Body of pancreas (tissue), 4 donors: Measurements from ENCODE around the gene TEF.

ENCODE experiments used
- CTCF ChIP-seq, 7 experiments: fragments of 450-650 bp in 4 of 7; fragments of 200-600 bp in 3 of 7; sonication (generic) in 3 of 7; IDR thresholded peaks; one replicate each; pipeline ENCODE4 v1.5.1; 2016 to 2019; ENCODE audit warnings: antibody characterized with exemption in 7 of 7
- POLR2A ChIP-seq, 3 donors: fragments of 450-650 bp; IDR thresholded peaks; one replicate each; pipeline ENCODE4 v1.6.1; 2016; ENCODE audit warnings: antibody characterized with exemption in 3 of 3, mild to moderate bottlenecking in 2 of 3

GRCh38 chr22:41401781-41402648 lies 20.3 kb downstream of the TEF start:
- TF ChIP-seq CTCF (IDR thresholded peaks at IDR 0.05), result peak in 2 of 7 experiments; percentile 1 to 2
- peak in 2 of 3 donors; percentile 24 to 42 for TF ChIP-seq POLR2A (IDR thresholded peaks at IDR 0.05)
